BLaER1 (cell line): ENCODE data around the gene SHC2.

ENCODE experiments used
- H3K27ac ChIP-seq: shearing (Covaris generic); formaldehyde crosslinking; 2 replicates; pipeline ENCODE4 v1.8.1; 2022
- H3K27me3 ChIP-seq: shearing (Covaris generic); formaldehyde crosslinking; 2 replicates; pipeline ENCODE4 v1.8.1; 2022
- H3K36me3 ChIP-seq: shearing (Covaris generic); formaldehyde crosslinking; 2 replicates; pipeline ENCODE4 v1.8.1; 2022
- H3K4me1 ChIP-seq: shearing (Covaris generic); formaldehyde crosslinking; 2 replicates; pipeline ENCODE4 v1.8.1; 2022
- H3K4me2 ChIP-seq: shearing (Covaris generic); formaldehyde crosslinking; 2 replicates; pipeline ENCODE4 v1.8.1; 2022
- H3K4me3 ChIP-seq: shearing (Covaris generic); formaldehyde crosslinking; 2 replicates; pipeline ENCODE4 v1.8.1; 2022
- H3K9ac ChIP-seq: shearing (Covaris generic); formaldehyde crosslinking; 2 replicates; pipeline ENCODE4 v1.8.1; 2022
- H3K9me3 ChIP-seq: shearing (Covaris generic); formaldehyde crosslinking; 2 replicates; pipeline ENCODE4 v1.8.1; 2022
- H4K20me1 ChIP-seq: shearing (Covaris generic); formaldehyde crosslinking; 2 replicates; pipeline ENCODE4 v1.8.1; 2022
- Cebpa-rat ChIP-seq: shearing (Covaris generic); IDR thresholded peaks from 2 replicates; pipeline ENCODE4 v1.8.1; 2022

The SHC2 gene

GRCh38 chr19:408441-408901, 52.4 kb downstream of the SHC2 start:
- peaks cover 7% of the 10 kb centered on the region; the same call in 1 of the 2 replicates for H3K27me3 ChIP-seq
- H3K4me2 ChIP-seq = peak overlapping the region; percentile 96
- no peaks in the 10 kb centered on the region for H3K9me3 ChIP-seq
- H4K20me1 ChIP-seq = no peaks in the 10 kb centered on the region; the same call in 1 of the 2 replicates
- no peaks in the 10 kb centered on the region for H3K36me3 ChIP-seq
- H3K4me3 ChIP-seq = peak overlapping the region; percentile 70
- peaks cover 44% of the 10 kb centered on the region for H3K4me1 ChIP-seq
- H3K9ac ChIP-seq = peak overlapping the region; percentile 64; the same call in 1 of the 2 replicates
- TF ChIP-seq Cebpa-rat = no peak
- H3K27ac ChIP-seq = peak overlapping the region; percentile 38; the same call in 1 of the 2 replicates

- peaks cover 7% of the 10 kb centered on the region; the same call in 1 of the 2 replicates for H3K27me3 ChIP-seq
- peak overlapping the region; percentile 96 for H3K4me2 ChIP-seq
- H3K9me3 ChIP-seq = no peaks in the 10 kb centered on the region
- no peaks in the 10 kb centered on the region; the same call in 1 of the 2 replicates for H4K20me1 ChIP-seq
- H3K36me3 ChIP-seq = no peaks in the 10 kb centered on the region
- H3K9ac ChIP-seq = peak overlapping the region; percentile 64; the same call in 1 of the 2 replicates
- H3K27ac ChIP-seq = peak overlapping the region; percentile 38; the same call in 1 of the 2 replicates
- peaks cover 44% of the 10 kb centered on the region for H3K4me1 ChIP-seq
- H3K4me3 ChIP-seq = peak overlapping the region; percentile 70
- no peak for TF ChIP-seq Cebpa-rat
Observed at GRCh38 chr19:407511-408440, 53.1 kb downstream of the SHC2 start.

GRCh38 chr19:406971-407510, 53.8 kb downstream of the SHC2 start:
- Histone ChIP-seq H3K27me3 (peaks cover 7% of the 10 kb centered on the region; the same call in 1 of the 2 replicates), H3K9ac (no peak overlapping the region), H3K36me3 (no peaks in the 10 kb centered on the region), H3K4me1 (peaks cover 44% of the 10 kb centered on the region), H3K27ac (no peak overlapping the region), H3K9me3 (no peaks in the 10 kb centered on the region), H3K4me3 (no peak overlapping the region), H3K4me2 (peak overlapping the region; percentile 96), H4K20me1 (no peaks in the 10 kb centered on the region; the same call in 1 of the 2 replicates)
- no peak for TF ChIP-seq Cebpa-rat

- Histone ChIP-seq H3K9ac (peak overlapping the region; percentile 12; the same call in 1 of the 2 replicates), H3K36me3 (no peaks in the 10 kb centered on the region), H3K4me2 (peak overlapping the region; percentile 68), H3K27me3 (peaks cover 7% of the 10 kb centered on the region; the same call in 1 of the 2 replicates), H4K20me1 (no peaks in the 10 kb centered on the region; the same call in 1 of the 2 replicates), H3K4me1 (peaks cover 44% of the 10 kb centered on the region), H3K9me3 (no peaks in the 10 kb centered on the region), H3K27ac (no peak overlapping the region), H3K4me3 (no peak overlapping the region)
- TF ChIP-seq Cebpa-rat = no peak
Observed at GRCh38 chr19:406135-406781, 54.6 kb downstream of the SHC2 start.

GRCh38 chr19:405121-405965, 55.5 kb downstream of the SHC2 start:
- H3K4me2 ChIP-seq = peak overlapping the region; percentile 68
- peaks cover 44% of the 10 kb centered on the region for H3K4me1 ChIP-seq
- peak overlapping the region; percentile 12; the same call in 1 of the 2 replicates for H3K9ac ChIP-seq
- no peaks in the 10 kb centered on the region for H3K36me3 ChIP-seq
- peak overlapping the region; percentile 11; the same call in 1 of the 2 replicates for H3K27ac ChIP-seq
- peak overlapping the region; percentile 25; the same call in 1 of the 2 replicates for H3K4me3 ChIP-seq
- no peak for TF ChIP-seq Cebpa-rat
- H3K9me3 ChIP-seq = no peaks in the 10 kb centered on the region
- H4K20me1 ChIP-seq = no peaks in the 10 kb centered on the region; the same call in 1 of the 2 replicates
- peaks cover 7% of the 10 kb centered on the region; the same call in 1 of the 2 replicates for H3K27me3 ChIP-seq

GRCh38 chr19:403221-404027, 57.4 kb downstream of the SHC2 start:
- no peak overlapping the region for H3K9ac ChIP-seq
- no peaks in the 10 kb centered on the region for H3K36me3 ChIP-seq
- peaks cover 7% of the 10 kb centered on the region for H3K9me3 ChIP-seq
- H3K4me1 ChIP-seq = peaks cover 33% of the 10 kb centered on the region
- TF ChIP-seq Cebpa-rat = no peak
- no peaks in the 10 kb centered on the region; the same call in 1 of the 2 replicates for H4K20me1 ChIP-seq
- no peak overlapping the region for H3K4me2 ChIP-seq
- no peaks in the 10 kb centered on the region for H3K27me3 ChIP-seq
- no peak overlapping the region for H3K27ac ChIP-seq
- no peak overlapping the region for H3K4me3 ChIP-seq

- Histone ChIP-seq H3K27ac (no peak overlapping the region), H3K36me3 (no peaks in the 10 kb centered on the region), H3K9ac (no peak overlapping the region), H3K9me3 (peaks cover 13% of the 10 kb centered on the region), H3K4me2 (no peak overlapping the region), H3K4me1 (peaks cover 27% of the 10 kb centered on the region), H4K20me1 (no peaks in the 10 kb centered on the region; the same call in 1 of the 2 replicates), H3K4me3 (no peak overlapping the region), H3K27me3 (no peaks in the 10 kb centered on the region)
- no peak for TF ChIP-seq Cebpa-rat
Observed at GRCh38 chr19:402786-403185, 58.0 kb downstream of the SHC2 start.

- no peak for TF ChIP-seq Cebpa-rat
- H3K4me1 ChIP-seq = peaks cover 19% of the 10 kb centered on the region
- H3K9me3 ChIP-seq = peaks cover 20% of the 10 kb centered on the region
- H4K20me1 ChIP-seq = no peaks in the 10 kb centered on the region
- no peak overlapping the region for H3K4me3 ChIP-seq
- no peak overlapping the region for H3K27ac ChIP-seq
- no peak overlapping the region for H3K4me2 ChIP-seq
- H3K36me3 ChIP-seq = no peaks in the 10 kb centered on the region
- H3K27me3 ChIP-seq = no peaks in the 10 kb centered on the region
- no peak overlapping the region for H3K9ac ChIP-seq
Observed at GRCh38 chr19:401866-402511, 58.8 kb downstream of the SHC2 start.
